DND-41 (cell line): Measurements from ENCODE around the gene RASSF7.

ENCODE experiments used
- EZH2 ChIP-seq: IDR thresholded peaks from 3 replicates; pipeline ENCODE4 v1.6.1; 2012; ENCODE audit warnings: borderline replicate concordance, low read depth, mild to moderate bottlenecking, moderate library complexity, low read length, inconsistent platforms; ENCODE audit not compliant: severe bottlenecking
- TF ChIP-seq, protein P1 (sequence below): IDR thresholded peaks from 2 replicates; pipeline ENCODE4 v1.5.1; 2012; ENCODE audit warnings: borderline replicate concordance, low read length, moderate library complexity, mild to moderate bottlenecking; ENCODE audit not compliant: poor library complexity, severe bottlenecking; ENCODE audit errors: extremely low read depth

DNA sequence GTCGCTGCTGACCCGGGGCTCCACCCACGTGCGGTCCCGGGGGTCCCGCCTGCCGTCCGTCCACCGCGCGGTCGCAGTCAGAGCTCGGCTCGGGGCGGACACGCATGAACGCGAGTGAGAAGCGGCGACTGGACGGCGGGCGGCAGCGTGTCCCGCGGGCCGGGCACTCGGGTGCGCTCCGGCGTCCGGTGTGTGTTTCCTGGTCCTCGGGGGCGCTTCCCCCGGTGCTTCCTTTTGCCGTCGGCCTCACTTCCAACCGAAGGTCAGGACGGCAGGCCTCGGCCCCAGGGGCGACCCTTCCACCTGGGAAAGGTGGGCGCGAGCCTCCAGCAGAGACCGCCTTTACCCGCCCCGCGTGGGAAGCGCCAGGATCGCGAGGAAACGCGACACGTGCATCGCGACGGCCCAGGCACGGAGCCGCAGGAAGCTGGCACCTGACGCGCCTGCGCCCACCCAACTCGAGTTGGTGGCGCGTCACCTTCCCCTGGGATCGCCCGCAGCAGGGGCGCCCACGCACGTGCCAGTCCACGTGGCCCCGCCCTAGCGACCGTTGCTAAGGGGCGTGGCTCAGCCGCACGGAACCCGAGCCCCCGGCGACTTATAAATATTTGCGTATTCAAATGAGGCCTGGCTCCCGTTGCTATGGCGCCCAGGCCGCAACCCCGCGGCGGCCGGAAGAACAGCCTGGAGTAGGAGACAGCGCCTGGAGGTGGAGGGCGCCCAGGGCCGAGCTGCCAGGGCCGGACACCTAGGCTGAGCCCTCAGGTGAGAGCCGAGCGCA is 23.7 kb upstream of the RASSF7 start, which contains the start of gene LRRC56:
- TF ChIP-seq, protein P1, sequence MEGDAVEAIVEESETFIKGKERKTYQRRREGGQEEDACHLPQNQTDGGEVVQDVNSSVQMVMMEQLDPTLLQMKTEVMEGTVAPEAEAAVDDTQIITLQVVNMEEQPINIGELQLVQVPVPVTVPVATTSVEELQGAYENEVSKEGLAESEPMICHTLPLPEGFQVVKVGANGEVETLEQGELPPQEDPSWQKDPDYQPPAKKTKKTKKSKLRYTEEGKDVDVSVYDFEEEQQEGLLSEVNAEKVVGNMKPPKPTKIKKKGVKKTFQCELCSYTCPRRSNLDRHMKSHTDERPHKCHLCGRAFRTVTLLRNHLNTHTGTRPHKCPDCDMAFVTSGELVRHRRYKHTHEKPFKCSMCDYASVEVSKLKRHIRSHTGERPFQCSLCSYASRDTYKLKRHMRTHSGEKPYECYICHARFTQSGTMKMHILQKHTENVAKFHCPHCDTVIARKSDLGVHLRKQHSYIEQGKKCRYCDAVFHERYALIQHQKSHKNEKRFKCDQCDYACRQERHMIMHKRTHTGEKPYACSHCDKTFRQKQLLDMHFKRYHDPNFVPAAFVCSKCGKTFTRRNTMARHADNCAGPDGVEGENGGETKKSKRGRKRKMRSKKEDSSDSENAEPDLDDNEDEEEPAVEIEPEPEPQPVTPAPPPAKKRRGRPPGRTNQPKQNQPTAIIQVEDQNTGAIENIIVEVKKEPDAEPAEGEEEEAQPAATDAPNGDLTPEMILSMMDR = no peak
- no peak for TF ChIP-seq EZH2
